ENCODE data around the gene PRICKLE3. TPM values are rescaled to one million over a fixed set of nuclear protein-coding genes. Genes with fewer than 3 reads are reported as not detected.

Gene PRICKLE3
- total and polyA plus RNA-seq, 2 of the 4 experiments (the other 2 are of a cell fraction) = 3.4 to 6.4 TPM

DNA sequence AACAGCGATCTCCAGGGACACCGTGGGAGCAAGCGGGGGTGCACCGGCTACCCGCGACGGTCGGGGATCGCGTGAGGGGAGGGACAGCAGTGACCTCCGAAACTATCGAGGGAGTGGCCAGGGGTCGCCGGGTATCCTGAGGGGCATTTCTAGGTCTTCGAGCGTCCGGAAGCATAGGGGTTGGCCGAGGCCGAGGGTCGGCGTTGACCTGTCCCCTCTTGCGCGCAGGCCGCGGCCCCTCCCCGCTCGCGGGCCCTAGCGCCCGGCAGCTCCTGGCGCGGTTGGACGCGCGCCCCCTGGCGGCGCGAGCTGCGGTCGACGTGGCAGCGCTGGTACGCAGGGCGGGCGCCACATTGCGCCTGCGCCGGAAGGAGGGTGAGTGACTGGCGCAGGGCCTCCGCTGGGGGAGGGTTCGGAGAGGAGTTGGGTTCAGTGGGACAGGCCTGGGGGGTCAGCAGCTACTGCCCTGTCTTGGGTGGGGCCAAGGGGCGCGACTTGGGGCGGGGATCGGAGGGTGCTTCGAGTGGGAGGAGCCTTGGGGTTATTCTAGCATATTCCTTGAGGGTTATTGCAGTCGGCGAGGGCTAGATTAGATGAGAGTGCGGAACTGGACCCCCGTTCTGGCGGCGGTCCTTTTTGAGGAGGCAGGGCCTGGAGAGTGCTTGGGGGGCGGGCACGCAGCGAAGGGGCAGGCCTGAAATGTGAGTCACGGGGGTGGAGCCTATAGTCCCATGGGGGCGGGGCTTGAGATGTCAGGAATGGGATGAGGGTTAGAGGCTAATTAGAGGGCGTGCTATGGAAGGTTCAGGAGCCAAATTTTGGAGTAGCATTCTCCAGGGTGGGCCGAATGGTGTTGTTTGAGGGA, 22.4 kb downstream of the PRICKLE3 start:
- intact Hi-C loops (cut with micrococcal nuclease) = loop anchor here (1.0 to 10.0 kb wide), 2 partner anchors 89 to 120 kb away; partner anchors contain the start of genes PRAF2, TFE3 and WDR45
- Histone ChIP-seq H3K27me3 (ENCODE audit: control insufficient read depth, insufficient read depth, low read length) (no peaks in the 10 kb centered on the region; the same call in 1 of the 2 replicates), H2BK15ac (ENCODE audit: low read depth, low read length) (peak overlapping the region; percentile 14; the same call in 1 of the 3 replicates), H3K36me3 (ENCODE audit: control insufficient read depth, insufficient read depth, low read length) (no peaks in the 10 kb centered on the region), H3K56ac (ENCODE audit: extremely low read depth, insufficient read depth, low read length) (peak overlapping the region; percentile 28; the same call in 1 of the 2 replicates), H3K18ac (ENCODE audit: low read depth, low read length) (peak overlapping the region; percentile 77), H4K20me1 (ENCODE audit: insufficient read depth, low read length) (no peaks in the 10 kb centered on the region), H2BK120ac (ENCODE audit: low read depth, low read length) (peak overlapping the region; percentile 54), H3K79me1 (ENCODE audit: low read depth in 1 of 2, low read length in 2 of 2) (no peaks in the 10 kb centered on the region), H3K27ac (ENCODE audit: insufficient read depth, low read length) (peak overlapping the region; percentile 93), H2AFZ (replicated peaks; ENCODE audit: low read length, poor library complexity) (peak overlapping the region; percentile 91), H4K5ac (ENCODE audit: low read depth, low read length) (peak overlapping the region; percentile 95), H3K9ac (ENCODE audit: low read depth, low read length) (peak overlapping the region; percentile 75), H3K9me1 (ENCODE audit: insufficient read depth, low read length) (no peaks in the 10 kb centered on the region), H3K23ac (ENCODE audit: low read depth, low read length) (no peak overlapping the region), H3K4me2 (ENCODE audit: low read depth, low read length) (peak overlapping the region; percentile 84), H2BK5ac (ENCODE audit: low read depth, low read length, poor library complexity, severe bottlenecking) (peak overlapping the region; percentile 94), H3K4me1 (ENCODE audit: control insufficient read depth, insufficient read depth, low read length) (peaks cover 9% of the 10 kb centered on the region), H2AK9ac (replicated peaks; ENCODE audit: low read depth, low read length, poor library complexity) (peak overlapping the region; percentile 94), H2AK5ac (ENCODE audit: low read depth, low read length) (peak overlapping the region; percentile 28), H3K14ac (replicated peaks; ENCODE audit: low read depth, low read length) (peak overlapping the region; percentile 79; the same call in 1 of the 2 replicates), H4K91ac (ENCODE audit: insufficient read depth, low read depth, low read length) (peak overlapping the region; percentile 86), H4K8ac (ENCODE audit: low read depth in 2 of 2, low read length in 2 of 2) (peak overlapping the region; percentile 95 to 97), H3K4ac (ENCODE audit: low read depth, low read length) (peak overlapping the region; percentile 80), H3K4me3 (ENCODE audit: insufficient read depth, low read depth, low read length) (peak overlapping the region; percentile 46), H2BK20ac (ENCODE audit: low read depth, low read length) (0 out of 2 replicates have a peak overlapping the region, but pooled peaks have one; percentile 9), H3K9me3 (ENCODE audit: control insufficient read depth, insufficient read depth, low read length) (no peaks in the 10 kb centered on the region)
- ATAC-seq (ENCODE audit: low read depth) (peak; percentile 80), DNase-seq (peak; percentile 73)
- CTCF ChIA-PET = no interaction called here
- no TSS peak for BruUV-seq (replicated peaks)
- dilution Hi-C loops (cut with HindIII; ENCODE audit: low sequenced_read_pairs, unreplicated experiment) = no loop called here
- POLR2A ChIA-PET (ENCODE audit: unreplicated experiment) = interaction anchor here (0.6 kb wide), 1 partner anchor 26 kb away, joined by 5 read pairs; no protein-coding TSS in a partner anchor
- 36% methylated on average over 46 of the region's 69 CpGs; no CpG with 5 or more reads in 1 of the 2 experiments for WGBS, 2 experiments (ENCODE audit: extremely low coverage in 2 of 2, insufficient read length in 1 of 2)
- peak; percentile 48 for TF ChIP-seq SMC3 (IDR thresholded peaks at IDR 0.05; ENCODE audit: low read depth, low read length)
- TF ChIP-seq POLR2A (IDR thresholded peaks at IDR 0.05; ENCODE audit: low read depth, low read length) = no peak
- TF ChIP-seq, protein P1, sequence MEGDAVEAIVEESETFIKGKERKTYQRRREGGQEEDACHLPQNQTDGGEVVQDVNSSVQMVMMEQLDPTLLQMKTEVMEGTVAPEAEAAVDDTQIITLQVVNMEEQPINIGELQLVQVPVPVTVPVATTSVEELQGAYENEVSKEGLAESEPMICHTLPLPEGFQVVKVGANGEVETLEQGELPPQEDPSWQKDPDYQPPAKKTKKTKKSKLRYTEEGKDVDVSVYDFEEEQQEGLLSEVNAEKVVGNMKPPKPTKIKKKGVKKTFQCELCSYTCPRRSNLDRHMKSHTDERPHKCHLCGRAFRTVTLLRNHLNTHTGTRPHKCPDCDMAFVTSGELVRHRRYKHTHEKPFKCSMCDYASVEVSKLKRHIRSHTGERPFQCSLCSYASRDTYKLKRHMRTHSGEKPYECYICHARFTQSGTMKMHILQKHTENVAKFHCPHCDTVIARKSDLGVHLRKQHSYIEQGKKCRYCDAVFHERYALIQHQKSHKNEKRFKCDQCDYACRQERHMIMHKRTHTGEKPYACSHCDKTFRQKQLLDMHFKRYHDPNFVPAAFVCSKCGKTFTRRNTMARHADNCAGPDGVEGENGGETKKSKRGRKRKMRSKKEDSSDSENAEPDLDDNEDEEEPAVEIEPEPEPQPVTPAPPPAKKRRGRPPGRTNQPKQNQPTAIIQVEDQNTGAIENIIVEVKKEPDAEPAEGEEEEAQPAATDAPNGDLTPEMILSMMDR (conservative IDR thresholded peaks at IDR 0.05; ENCODE audit: low read depth, low read length) = peak; percentile 75
- TF ChIP-seq MAZ (IDR thresholded peaks at IDR 0.05; ENCODE audit: borderline replicate concordance, low read depth, low read length) = peak; percentile 48; the same call in 1 of the 2 replicates
- no peak for TF ChIP-seq MXI1 (IDR thresholded peaks at IDR 0.05; ENCODE audit: borderline replicate concordance, low read depth, low read length)
- TF ChIP-seq RAD21 (IDR thresholded peaks at IDR 0.05; ENCODE audit: low read length) = peak; percentile 45
- in situ Hi-C loops (cut with MboI; ENCODE audit: low sequenced_read_pairs) = no loop called here
